Measurements from ENCODE around the gene ATP7A.
"Not testable (repeated sequence)": the region's sequence is repeated elsewhere in the genome, so short reads cannot be mapped to it uniquely, and the experiment has no call there.

The ATP7A gene

DNA sequence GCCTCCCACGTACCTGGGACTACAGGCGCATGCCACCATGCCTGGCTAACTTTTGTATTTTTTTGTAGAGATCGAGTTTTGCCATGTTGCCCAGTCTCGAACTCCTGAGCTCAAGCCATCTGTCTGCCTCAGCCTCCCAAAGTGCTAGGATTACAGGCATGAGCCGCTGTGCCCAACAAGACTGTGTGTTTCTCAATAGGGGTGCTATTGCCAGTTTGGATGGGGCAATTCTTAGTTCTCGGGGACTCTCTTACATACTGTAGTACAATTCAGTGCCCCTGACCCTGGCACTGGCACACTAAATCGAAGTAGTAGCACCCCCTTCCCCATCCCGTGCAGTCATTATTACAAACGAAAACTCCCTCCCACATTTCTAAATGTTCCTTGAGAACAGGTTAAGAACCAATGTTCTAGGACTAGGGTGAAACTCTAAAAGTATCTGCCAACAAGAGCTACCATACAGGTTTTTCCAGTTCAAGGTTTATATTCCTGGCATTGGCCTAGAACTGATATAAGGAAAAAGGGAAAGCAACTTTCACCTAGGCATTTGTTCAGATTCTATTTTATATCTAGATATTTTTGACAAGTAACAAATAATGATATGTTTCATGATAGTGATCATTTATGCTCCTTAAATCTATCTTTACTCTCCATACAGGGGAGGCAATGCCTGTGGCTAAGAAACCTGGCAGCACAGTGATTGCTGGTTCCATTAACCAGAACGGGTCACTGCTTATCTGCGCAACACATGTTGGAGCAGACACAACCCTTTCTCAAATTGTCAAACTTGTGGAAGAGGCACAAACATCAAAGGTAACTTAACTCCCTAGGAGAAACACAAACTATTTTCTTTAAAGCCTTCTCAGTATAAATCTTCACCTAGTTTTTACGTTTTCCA lies 109.3 kb downstream of the ATP7A start:
- no peak for DNase-seq
- in situ Hi-C loops (cut with MboI; ENCODE audit: low pct_unique_long_range_greater_than_20kb, low sequenced_read_pairs) = no loop called here

DNA sequence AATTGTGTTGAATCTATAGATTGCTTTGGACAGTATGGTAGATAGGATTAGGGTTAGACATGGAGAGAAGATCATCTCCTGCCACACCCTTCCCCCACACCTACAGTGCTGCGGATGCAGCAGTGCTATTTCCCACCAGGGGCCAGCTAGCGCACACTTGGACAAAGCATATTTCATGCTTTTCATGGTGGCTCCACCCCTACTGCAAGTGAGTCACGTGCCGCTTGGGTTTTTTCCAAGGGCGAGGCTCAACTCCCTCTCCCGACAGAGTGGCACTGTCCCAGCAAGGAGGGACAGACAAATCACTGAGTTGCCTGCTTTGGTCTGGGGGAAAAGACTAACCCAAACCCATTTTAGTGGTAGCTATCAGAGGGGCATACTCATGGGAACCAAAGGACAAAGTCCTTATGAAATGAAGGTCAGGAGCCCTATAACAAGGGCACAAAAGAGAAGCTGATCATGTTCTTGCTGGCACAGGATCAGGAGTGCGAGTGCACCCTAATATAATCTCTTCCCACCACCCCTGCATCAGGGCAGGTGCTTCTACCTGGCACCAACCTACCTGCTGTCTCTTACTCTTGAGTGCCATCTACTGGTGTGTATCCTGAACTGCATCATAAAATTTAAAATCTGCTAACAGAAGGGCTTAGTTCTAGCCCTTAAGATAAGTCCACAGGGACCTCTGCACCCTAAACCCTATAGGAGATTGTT lies 114.0 kb downstream of the ATP7A start:
- DNase-seq = peak; percentile 68
- in situ Hi-C loops (cut with MboI; ENCODE audit: low pct_unique_long_range_greater_than_20kb, low sequenced_read_pairs) = no loop called here

DNA sequence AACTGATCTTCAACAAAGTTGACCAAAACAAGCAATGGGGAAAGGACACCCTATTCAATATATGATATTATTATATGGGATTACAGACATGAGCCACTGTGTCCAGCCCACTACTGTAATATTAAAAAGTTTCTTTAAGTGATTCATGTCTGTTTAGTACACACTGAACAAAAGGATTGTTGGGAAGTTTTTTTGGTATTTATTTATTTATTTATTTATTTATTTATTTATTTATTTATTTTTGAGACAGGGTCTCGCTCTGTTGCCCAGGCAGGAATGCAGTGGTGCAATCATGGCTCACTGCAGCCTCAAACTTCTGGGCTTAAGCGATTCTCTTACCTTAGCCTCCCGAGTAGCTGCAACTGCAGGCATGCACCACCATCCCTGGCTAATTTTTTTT lies 117.3 kb downstream of the ATP7A start:
- in situ Hi-C loops (cut with MboI; ENCODE audit: low pct_unique_long_range_greater_than_20kb, low sequenced_read_pairs) = no loop called here
- no peak for DNase-seq

DNA sequence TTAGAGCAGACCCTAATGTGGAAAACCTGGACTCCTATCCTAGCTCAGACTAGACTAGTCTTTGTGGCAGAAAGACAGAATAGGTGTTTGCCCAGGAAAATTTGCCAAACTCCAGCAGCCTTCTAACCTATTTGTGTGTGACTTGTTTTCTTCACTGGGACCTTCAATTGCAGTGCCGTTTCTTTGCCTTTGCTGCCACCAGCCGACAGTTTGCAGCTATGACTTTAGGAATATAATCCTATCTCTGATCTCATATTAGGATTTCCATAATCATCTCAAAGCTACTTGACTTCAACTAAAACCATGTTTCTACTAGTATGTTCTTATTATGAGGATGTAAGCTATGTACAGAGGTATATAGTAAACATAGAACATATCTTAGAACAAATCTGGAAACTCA lies 119.2 kb downstream of the ATP7A start:
- in situ Hi-C loops (cut with MboI; ENCODE audit: low pct_unique_long_range_greater_than_20kb, low sequenced_read_pairs) = no loop called here
- DNase-seq = peak; percentile 21

DNA sequence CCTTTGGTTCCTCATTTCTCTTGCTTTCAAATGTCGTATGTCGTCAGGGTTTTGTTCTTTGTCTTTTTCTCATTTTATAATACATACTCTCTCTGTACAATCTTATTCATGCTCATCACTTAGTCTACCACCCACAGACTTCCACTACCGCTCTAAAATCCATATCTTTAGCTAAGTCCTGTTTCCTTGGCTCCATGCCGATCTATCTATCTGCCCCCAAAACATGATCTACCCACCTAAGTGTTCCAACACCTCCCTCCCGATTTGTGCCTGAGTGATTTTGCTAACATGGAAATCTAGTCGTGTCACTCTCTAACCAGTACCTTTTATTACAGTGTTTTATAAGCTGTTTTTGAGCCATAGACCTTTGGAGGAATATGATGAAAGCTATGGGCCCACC lies 124.6 kb downstream of the ATP7A start:
- in situ Hi-C loops (cut with MboI; ENCODE audit: low pct_unique_long_range_greater_than_20kb, low sequenced_read_pairs) = no loop called here
- DNase-seq = no peak

DNA sequence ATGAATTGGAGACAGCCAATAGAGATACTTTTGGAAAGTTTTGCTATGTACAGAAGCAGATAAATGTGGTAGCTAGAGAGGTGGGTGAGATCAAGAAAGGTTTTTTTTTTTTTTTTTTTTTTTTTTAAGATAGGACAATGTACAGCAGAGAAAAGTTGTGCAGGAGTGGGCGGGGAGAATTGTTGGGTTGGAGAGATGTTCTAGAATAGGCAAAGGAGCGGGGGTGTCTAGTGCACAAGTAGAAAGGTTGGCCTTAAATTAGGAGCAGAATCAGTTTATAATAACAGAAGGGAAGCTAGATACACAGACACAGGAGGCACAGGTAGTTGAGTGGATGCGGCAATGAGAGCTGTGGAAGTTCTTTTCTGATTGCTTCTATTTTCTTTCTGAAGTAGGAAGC lies 127.4 kb downstream of the ATP7A start:
- in situ Hi-C loops (cut with MboI; ENCODE audit: low pct_unique_long_range_greater_than_20kb, low sequenced_read_pairs) = no loop called here
- no peak for DNase-seq

DNA sequence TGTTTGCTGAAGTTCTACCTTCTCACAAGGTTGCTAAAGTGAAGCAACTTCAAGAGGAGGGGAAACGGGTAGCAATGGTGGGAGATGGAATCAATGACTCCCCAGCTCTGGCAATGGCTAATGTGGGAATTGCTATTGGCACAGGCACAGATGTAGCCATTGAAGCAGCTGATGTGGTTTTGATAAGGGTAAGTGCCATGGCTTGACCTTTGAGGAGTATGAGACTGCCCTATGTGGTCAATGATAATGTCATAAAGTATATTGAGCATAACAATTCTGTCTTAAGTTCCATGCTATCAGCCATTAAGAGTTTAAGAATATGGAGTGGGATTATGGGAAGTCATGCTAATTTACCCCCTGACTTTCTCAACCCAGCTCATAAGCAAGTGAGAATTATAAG lies 132.1 kb downstream of the ATP7A start:
- in situ Hi-C loops (cut with MboI; ENCODE audit: low pct_unique_long_range_greater_than_20kb, low sequenced_read_pairs) = no loop called here

DNA sequence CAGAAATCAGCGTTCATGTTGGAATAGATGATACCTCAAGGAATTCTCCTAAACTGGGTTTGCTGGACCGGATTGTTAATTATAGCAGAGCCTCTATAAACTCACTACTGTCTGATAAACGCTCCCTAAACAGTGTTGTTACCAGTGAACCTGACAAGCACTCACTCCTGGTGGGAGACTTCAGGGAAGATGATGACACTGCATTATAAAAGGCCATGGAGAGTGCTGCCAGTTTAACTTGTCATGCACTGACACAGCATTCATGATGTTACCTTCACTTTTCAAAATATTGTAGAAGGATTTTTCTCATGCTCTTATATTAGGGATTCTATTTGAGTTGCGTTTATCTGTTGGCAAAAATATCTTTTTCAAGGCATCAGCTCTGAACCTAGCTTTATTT lies 135.9 kb downstream of the ATP7A start:
- in situ Hi-C loops (cut with MboI; ENCODE audit: low pct_unique_long_range_greater_than_20kb, low sequenced_read_pairs) = no loop called here

More for the DNA sequence above, 132.1 kb downstream of the ATP7A start:
- DNase-seq = no peak

DNA sequence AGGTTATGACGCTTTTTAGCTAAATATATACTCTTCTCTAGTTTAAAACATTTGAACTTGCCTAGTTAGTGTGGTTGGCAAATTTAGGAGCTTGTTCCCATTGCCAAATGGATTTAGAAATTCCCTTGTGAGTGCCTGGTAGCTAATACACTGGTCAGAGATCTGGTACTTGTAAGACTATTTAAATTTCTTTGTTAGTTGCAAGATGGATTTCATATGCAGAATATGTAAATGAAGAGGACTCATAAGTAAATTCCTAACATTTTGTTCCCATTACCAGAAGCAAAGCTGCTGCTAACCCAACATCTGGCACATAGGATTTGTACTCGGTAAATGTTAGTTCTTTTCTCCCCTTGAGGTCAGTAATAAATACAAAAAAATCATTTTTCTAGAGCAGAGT lies 137.6 kb downstream of the ATP7A start:
- no peak for DNase-seq
- in situ Hi-C loops (cut with MboI; ENCODE audit: low pct_unique_long_range_greater_than_20kb, low sequenced_read_pairs) = no loop called here

More for the DNA sequence above, 135.9 kb downstream of the ATP7A start:
- no peak for DNase-seq

DNA sequence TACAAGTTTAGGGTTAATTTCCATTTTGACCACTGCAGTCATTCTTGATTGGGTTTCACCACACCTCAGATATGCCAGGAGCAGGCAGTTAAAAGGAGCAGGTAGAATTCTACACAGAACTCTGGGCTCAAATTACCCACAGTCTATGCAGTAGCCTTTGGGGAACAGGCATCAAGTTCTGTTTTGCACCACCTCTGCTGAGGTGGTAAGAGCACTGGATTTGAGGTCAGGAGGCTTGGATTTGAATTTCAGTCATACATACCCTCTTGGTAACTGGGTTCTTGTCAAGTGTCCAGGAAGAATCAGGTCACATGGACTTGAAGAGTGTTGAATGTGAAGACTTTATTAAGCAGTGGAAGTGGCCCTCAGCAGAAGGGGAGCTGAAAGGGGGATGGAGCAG lies 153.2 kb downstream of the ATP7A start:
- no peak for DNase-seq
- in situ Hi-C loops (cut with MboI; ENCODE audit: low pct_unique_long_range_greater_than_20kb, low sequenced_read_pairs) = no loop called here

DNA sequence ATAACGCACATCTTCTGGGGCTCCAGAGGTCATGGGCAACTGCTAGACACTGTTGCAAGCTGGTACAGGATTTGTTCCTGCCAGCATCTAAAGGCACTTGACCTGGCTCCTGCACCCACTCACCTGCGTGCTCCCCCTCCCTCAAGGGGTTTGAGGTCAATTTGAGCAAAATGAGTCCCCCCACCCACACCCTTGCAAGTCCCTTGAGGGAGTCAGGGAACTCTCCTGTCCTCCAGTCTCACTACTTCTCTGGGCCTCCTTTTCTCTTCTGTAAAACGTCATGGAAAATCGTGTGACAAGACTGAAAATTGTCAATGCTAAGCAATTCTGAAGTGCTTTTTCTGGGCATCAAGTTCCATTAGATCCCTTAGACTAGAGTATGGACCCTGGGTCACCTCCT lies 153.7 kb downstream of the ATP7A start:
- in situ Hi-C loops (cut with MboI; ENCODE audit: low pct_unique_long_range_greater_than_20kb, low sequenced_read_pairs) = no loop called here

DNA sequence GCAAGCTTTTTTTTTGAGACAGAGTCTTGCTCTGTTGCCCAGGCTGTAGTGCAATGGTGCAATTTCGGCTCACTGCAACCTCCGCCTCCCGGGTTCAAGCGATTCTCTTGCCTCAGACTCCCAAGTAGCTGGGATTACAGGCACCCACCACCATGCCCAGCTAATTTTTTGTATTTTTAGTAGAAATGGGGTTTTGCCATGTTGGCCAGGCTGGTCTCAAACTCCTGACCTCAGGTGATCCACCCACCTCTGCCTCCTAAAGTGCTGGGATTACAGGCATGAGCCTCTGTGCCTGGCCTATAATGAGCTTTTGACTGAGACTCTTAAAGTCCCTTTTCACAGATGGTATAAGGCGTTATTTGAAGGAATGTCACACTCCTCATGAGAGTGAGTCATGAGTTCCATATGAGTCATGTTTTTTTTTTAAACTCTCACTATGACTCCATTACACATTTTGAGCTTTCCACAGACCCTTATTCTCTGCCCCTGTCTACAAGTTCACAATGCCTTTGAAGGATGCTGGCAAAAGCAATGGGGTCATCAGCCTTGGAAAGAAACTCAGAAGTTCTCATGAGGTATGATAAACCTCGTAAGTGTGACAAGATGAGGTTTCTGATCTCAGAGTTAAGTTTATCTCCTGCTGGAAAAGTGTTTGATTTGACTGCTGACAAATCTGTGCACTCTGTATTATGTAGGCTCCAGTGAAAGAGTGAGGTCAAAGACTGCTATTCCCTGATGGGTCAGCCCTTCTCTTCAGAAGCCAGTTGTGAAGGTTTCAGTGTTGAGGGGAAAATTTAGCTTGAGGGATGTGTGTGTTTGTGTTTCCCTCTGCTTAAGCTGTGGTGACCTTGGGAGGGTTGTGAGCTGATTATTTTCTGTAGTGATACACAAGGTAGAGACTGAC lies 154.5 kb downstream of the ATP7A start:
- DNase-seq; in situ Hi-C loops (cut with MboI; ENCODE audit: low pct_unique_long_range_greater_than_20kb, low sequenced_read_pairs): not testable (repeated sequence)

More for the DNA sequence above, 153.7 kb downstream of the ATP7A start:
- no peak for DNase-seq

DNA sequence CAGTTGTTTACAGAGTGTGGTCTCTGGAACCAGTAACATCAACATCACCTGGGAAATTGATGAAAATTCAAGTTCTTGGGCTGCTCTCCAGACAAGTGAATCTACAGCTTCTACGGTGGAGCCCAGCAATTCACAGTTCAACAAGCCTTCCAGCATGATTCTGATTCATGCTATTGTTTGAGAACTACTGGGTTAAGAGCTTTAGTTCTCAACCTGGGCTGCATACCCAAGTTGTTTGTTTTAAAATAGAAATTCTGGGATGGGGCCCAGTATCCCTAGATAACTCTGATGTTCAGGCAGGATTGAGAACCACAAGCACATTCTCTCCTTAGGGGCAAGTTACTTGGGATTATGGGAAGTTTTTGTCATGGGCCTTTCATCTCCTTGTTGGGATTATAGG lies 155.6 kb downstream of the ATP7A start:
- in situ Hi-C loops (cut with MboI; ENCODE audit: low pct_unique_long_range_greater_than_20kb, low sequenced_read_pairs) = no loop called here
- DNase-seq = no peak

DNA sequence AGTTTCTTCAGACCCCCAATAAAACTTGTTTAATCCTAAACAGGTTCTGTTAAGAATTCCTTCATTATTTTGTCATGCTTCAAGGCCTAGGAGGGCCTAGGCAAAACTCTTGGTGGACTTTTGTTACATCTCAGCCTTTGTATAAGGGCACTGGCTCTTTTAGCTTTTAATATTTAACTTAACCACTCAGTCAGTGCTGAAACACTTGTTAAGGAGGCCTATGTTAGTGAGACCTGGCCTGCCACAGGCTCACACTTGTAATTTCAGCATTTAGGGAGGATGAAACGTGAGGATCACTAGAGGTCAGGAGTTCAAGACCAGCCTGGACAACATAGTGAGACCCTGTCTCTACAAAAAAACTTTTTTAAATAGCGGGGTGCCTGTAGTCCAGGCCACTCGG lies 160.8 kb downstream of the ATP7A start:
- in situ Hi-C loops (cut with MboI; ENCODE audit: low pct_unique_long_range_greater_than_20kb, low sequenced_read_pairs) = no loop called here
- no peak for DNase-seq

DNA sequence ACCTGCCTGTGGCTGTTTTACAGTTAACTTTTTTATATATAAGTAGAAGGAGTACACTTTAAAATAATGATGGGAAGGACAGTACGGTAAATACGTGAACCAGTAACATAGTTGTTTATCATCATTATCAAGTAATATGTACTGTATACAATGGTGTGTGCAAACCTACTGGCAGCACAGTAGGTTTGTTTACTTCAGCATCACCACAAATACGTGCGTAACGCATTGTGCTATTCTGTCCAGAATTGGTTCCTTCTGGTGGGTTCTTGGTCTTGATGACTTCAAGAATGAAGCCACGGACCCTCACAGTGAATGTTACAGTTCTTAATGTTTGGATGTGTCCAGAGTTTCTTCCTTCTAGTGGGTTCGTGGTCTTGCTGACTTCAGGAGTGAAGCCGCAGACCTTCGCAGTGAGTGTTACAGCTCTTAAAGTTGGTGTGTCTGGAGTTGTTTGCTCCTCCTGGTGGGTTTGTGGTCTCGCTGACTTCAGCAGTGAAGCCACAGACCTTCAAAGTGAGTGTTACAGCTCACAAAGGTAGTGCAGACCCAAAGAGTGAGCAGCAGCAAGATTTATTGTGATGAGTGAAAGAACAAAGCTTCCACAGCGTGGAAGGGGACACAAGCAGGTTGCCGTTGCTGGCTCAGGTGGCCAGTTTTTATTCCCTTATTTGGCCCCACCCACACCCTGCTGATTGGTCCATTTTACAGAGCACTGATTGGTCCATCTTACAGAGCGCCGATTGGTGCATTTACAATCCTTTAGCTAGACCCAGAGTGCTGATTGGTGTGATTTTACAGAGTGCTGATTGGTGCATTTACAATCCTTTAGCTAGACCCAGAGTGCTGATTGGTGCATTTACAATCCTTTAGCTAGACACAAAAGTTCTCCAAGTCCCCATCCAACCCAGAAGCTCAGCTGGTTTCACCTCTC lies 162.9 kb downstream of the ATP7A start:
- in situ Hi-C loops (cut with MboI; ENCODE audit: low pct_unique_long_range_greater_than_20kb, low sequenced_read_pairs); DNase-seq: not testable (repeated sequence)

DNA sequence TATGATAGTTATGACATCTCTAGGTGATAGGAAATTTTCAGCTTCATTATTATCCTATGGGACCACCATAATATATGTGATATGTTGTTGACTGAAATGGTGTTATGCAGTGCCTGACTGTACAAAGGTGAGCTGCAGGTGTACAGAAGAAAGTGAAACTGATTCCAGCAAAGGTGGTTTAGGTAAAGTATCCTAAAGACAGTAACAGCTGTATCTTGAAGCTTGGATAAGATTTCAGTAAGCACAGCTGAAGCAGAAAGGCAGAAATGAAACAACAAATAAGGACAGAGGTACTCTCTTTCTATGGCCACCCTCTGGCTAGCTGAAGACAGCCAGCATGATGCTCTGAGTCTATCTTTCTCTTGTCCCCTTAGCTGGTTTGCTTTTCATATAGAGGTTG lies 163.6 kb downstream of the ATP7A start:
- in situ Hi-C loops (cut with MboI; ENCODE audit: low pct_unique_long_range_greater_than_20kb, low sequenced_read_pairs) = no loop called here
- no peak for DNase-seq

DNA sequence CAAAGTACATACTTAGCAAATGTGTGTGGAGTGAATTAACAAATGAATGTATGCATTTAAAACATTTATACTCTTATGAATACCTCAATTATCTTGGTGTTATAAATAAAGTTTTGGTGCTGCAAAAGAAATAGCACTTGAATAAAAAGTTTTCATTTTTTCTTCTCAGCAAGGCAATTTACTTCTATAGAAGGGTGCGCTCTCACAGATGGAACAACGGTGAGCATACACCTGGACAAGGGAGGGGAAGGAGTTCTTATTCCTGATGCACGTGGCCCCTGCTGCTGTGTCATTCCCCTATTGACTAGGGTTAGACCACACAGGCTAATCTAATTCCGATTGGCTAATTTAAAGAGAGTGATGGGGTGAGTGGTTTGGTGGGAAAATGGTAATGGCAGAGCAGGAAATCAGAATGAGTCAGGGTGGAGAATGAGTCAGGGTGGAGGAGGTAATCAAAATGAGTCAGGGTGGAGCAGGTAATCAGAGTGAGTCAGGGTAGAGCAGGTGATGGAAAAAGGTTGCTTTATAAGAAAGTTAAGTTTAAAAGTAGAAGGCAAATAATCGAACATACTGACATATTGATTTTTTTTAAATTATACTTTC lies 165.4 kb downstream of the ATP7A start:
- in situ Hi-C loops (cut with MboI; ENCODE audit: low pct_unique_long_range_greater_than_20kb, low sequenced_read_pairs) = no loop called here
- DNase-seq = no peak

DNA sequence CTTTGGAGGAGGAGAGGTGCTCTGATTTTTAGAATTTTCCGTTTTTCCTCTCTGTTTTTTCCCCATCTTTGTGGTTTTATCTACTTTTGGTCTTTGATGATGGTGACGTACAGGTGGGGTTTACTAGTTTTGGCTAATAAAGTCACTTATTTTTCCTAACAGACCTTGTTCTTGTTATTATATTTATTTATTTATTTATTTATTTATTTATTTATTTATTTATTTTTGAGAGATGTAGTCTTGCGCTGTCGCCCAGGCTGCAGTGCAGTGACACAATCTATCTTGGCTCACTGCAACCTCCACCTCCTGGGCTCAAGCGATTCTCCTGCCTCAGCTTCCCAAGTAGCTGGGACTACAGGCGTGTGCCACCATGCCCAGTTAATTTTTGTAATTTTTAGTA lies 170.9 kb downstream of the ATP7A start:
- in situ Hi-C loops (cut with MboI; ENCODE audit: low pct_unique_long_range_greater_than_20kb, low sequenced_read_pairs); DNase-seq: not testable (repeated sequence)

Data from KBM-7 (cell line).